GM23338 (cell line): Measurements from ENCODE around the gene DNAJC22. TPM values are rescaled to one million over a fixed set of nuclear protein-coding genes. Genes with fewer than 3 reads are reported as not detected.

Experiments used
- CREB1 ChIP-seq: fragments of 250-450 bp; sonication (Bioruptor Pico); IDR thresholded peaks from 2 replicates; pipeline ENCODE4 v1.5.0; 2020; ENCODE audit warnings: low read depth, mild to moderate bottlenecking, moderate library complexity
- NANOG ChIP-seq: IDR thresholded peaks from 2 replicates; pipeline ENCODE4 v1.6.1; 2016; ENCODE audit warnings: antibody characterized with exemption, borderline replicate concordance
- polyA plus RNA-seq: library from polyadenylated mRNA; unstranded; fragments of >200 nt; fragmentation: Nextera tagmentation; extraction: Ambion mirVana; gene quantifications from 2 replicates; pipeline ENCODE4 v1.2.1, GENCODE V29; 2016
- total RNA-seq: library from RNA; depleted of rRNA; stranded (reverse); fragments of >200 nt; shearing (Covaris generic); gene quantifications from 2 replicates; pipeline ENCODE4 v1.2.3, GENCODE V29; 2014; rRNA removed

The DNAJC22 gene
- total and polyA plus RNA-seq, 2 experiments from 2014 or later = 0.10 TPM; not detected in 1

- TF ChIP-seq NANOG = no peak
- TF ChIP-seq CREB1 = no peak
Observed at GRCh38 chr12:49400304-49400703, 53.6 kb downstream of the DNAJC22 start (continued).

Other genes starting within 250 kb of the DNAJC22 start
- 33.9 and 57.0 TPM in 2 replicates for gene LMBR1L, start 236.0 kb upstream of the DNAJC22 start, total RNA-seq
- gene LMBR1L, start 236.0 kb upstream of the DNAJC22 start, polyA plus RNA-seq = 19.8 and 24.3 TPM in 2 replicates
- gene TUBA1B, start 215.5 kb upstream of the DNAJC22 start, total RNA-seq = 2,341 and 2,718 TPM in 2 replicates
- gene TUBA1B, start 215.5 kb upstream of the DNAJC22 start, polyA plus RNA-seq = 1,008 and 1,116 TPM in 2 replicates
- 386 and 424 TPM in 2 replicates for gene TUBA1A, start 157.8 kb upstream of the DNAJC22 start, total RNA-seq
- 189 TPM in 2 replicates for gene TUBA1A, start 157.8 kb upstream of the DNAJC22 start, polyA plus RNA-seq
- 608 and 728 TPM in 2 replicates for gene TUBA1C, start 81.8 kb upstream of the DNAJC22 start, total RNA-seq
- gene TUBA1C, start 81.8 kb upstream of the DNAJC22 start, polyA plus RNA-seq = 187 and 191 TPM in 2 replicates
- gene PRPH, start 51.7 kb upstream of the DNAJC22 start, total RNA-seq = 0.24 and 0.62 TPM in 2 replicates
- 0.36 and 0.43 TPM in 2 replicates for gene PRPH, start 51.7 kb upstream of the DNAJC22 start, polyA plus RNA-seq
- 27.6 and 46.4 TPM in 2 replicates for gene TROAP, start 23.6 kb upstream of the DNAJC22 start, total RNA-seq
- 44.7 and 47.5 TPM in 2 replicates for gene TROAP, start 23.6 kb upstream of the DNAJC22 start, polyA plus RNA-seq
- 0.12 TPM in 1 of 2 replicates, not detected in the other for gene C1QL4, start 9.7 kb upstream of the DNAJC22 start, total RNA-seq
- gene C1QL4, start 9.7 kb upstream of the DNAJC22 start, polyA plus RNA-seq = not detected in 2 replicates
- gene SPATS2, start 20.6 kb downstream of the DNAJC22 start, total RNA-seq = 20.6 and 28.1 TPM in 2 replicates
- gene SPATS2, start 20.6 kb downstream of the DNAJC22 start, polyA plus RNA-seq = 54.0 and 61.0 TPM in 2 replicates
- 0.12 and 0.52 TPM in 2 replicates for gene KCNH3, start 192.1 kb downstream of the DNAJC22 start, total RNA-seq
- 0.21 and 0.28 TPM in 2 replicates for gene KCNH3, start 192.1 kb downstream of the DNAJC22 start, polyA plus RNA-seq
- gene MCRS1, start 221.3 kb downstream of the DNAJC22 start, total RNA-seq = 97.6 and 105 TPM in 2 replicates
- 134 and 139 TPM in 2 replicates for gene MCRS1, start 221.3 kb downstream of the DNAJC22 start, polyA plus RNA-seq